H1 (cell line): ENCODE measurements around the gene GNB5. TPM values are rescaled to one million over a fixed set of nuclear protein-coding genes. Genes with fewer than 3 reads are reported as not detected.

Experiments used
- CTCF ChIA-PET: fragments of 300-600 bp; sonication (Branson Sonifier 250); formaldehyde crosslinking; loops from one replicate; lab custom pipeline; 2021; ENCODE audit not compliant: partially characterized antibody; lab: Charles Lee
- POLR2A ChIA-PET: fragments of 300-600 bp; sonication (Branson Sonifier 250); formaldehyde crosslinking; loops from one replicate; lab custom pipeline; 2021; ENCODE audit warnings: inconsistent platforms; ENCODE audit not compliant: partially characterized antibody; lab: Charles Lee
- DNase-seq, 2 experiments: peaks; one replicate each; pipeline versions ENCODE4 v3.0.0 to v3.0.0-alpha.2; 2010 to 2022; ENCODE audit warnings: low spot score in 2 of 2, low read depth in 1 of 2, mixed read lengths in 1 of 2
- FAIRE-seq: peaks from 2 replicates; lab custom pipeline; 2011; peaks lifted over from hg19 to GRCh38; lab: Jason Lieb, UNC
- H2AFZ ChIP-seq: 2 replicates; pipeline ENCODE4 v1.8.1; 2012; ENCODE audit warnings: low read length, inconsistent platforms
- H2AK5ac ChIP-seq: 2 replicates; pipeline ENCODE4 v1.6.1; 2013; ENCODE audit warnings: low read depth, low read length
- H2BK120ac ChIP-seq: replicated peaks from 2 replicates; pipeline ENCODE3; 2013; ENCODE audit warnings: low read depth, low read length, inconsistent platforms
- H2BK12ac ChIP-seq: 2 replicates; pipeline ENCODE4 v1.6.1; 2013; ENCODE audit warnings: low read depth, low read length
- H2BK15ac ChIP-seq: 2 replicates; pipeline ENCODE4 v1.6.1; 2013; ENCODE audit warnings: low read length
- H2BK20ac ChIP-seq: 2 replicates; pipeline ENCODE4 v1.6.1; 2013; ENCODE audit warnings: low read length
- H2BK5ac ChIP-seq: 2 replicates; pipeline ENCODE4 v1.6.1; 2013; ENCODE audit warnings: low read depth, low read length
- H3K14ac ChIP-seq: 2 replicates; pipeline ENCODE4 v1.6.1; 2013; ENCODE audit warnings: inconsistent platforms; ENCODE audit not compliant: insufficient read length
- H3K18ac ChIP-seq: 2 replicates; pipeline ENCODE4 v1.6.1; 2013; ENCODE audit warnings: low read length; ENCODE audit errors: extremely low read depth
- H3K23ac ChIP-seq: 2 replicates; pipeline ENCODE4 v1.6.1; 2013; ENCODE audit warnings: inconsistent platforms; ENCODE audit not compliant: insufficient read length
- H3K23me2 ChIP-seq: 2 replicates; pipeline ENCODE4 v1.6.1; 2013; ENCODE audit warnings: low read depth, low read length
- H3K27ac ChIP-seq: 2 replicates; pipeline ENCODE4 v1.6.1; 2011; ENCODE audit warnings: low read depth, low read length, inconsistent platforms
- H3K27me3 ChIP-seq, 4 experiments: replicated peaks in 1 of 4; 1 replicate in 1 of 4; 2 replicates in 3 of 4; pipeline versions ENCODE4 v1.6.1 to v1.8.1; 2011 to 2013; ENCODE audit warnings: low read length in 3 of 4, mild to moderate bottlenecking in 3 of 4, inconsistent platforms in 2 of 4, mixed read lengths in 2 of 4, moderate library complexity in 1 of 4; ENCODE audit not compliant: control insufficient read depth in 3 of 4, insufficient read depth in 3 of 4; ENCODE audit errors: extremely low read depth in 1 of 4
- H3K36me3 ChIP-seq, 4 experiments: 2 replicates each; pipeline versions ENCODE4 v1.6.1 to v1.8.1; 2011 to 2013; ENCODE audit warnings: mild to moderate bottlenecking in 4 of 4, low read length in 3 of 4, moderate library complexity in 2 of 4, control low read depth in 1 of 4, inconsistent platforms in 1 of 4; ENCODE audit not compliant: insufficient read depth in 4 of 4, control insufficient read depth in 2 of 4
- H3K4ac ChIP-seq: replicated peaks from 2 replicates; pipeline ENCODE3; 2013; ENCODE audit warnings: low read length, low read depth, mixed read lengths, inconsistent platforms; ENCODE audit not compliant: insufficient read length
- H3K4me1 ChIP-seq, 4 experiments: replicated peaks in 1 of 4; 1 replicate in 1 of 4; 2 replicates in 3 of 4; pipeline versions ENCODE4 v1.6.1 to v1.8.1; 2011 to 2013; ENCODE audit warnings: low read length in 3 of 4, inconsistent platforms in 2 of 4, mixed read lengths in 1 of 4; ENCODE audit not compliant: insufficient read depth in 4 of 4, control insufficient read depth in 3 of 4
- H3K4me2 ChIP-seq, 2 experiments: 2 replicates each; pipeline versions ENCODE4 v1.6.1 to v1.8.1; 2011 to 2013; ENCODE audit warnings: low read depth in 2 of 2, low read length in 2 of 2, control low read depth in 1 of 2, inconsistent platforms in 1 of 2, mild to moderate bottlenecking in 1 of 2; ENCODE audit not compliant: insufficient read depth in 1 of 2
- H3K4me3 ChIP-seq, 4 experiments: fragments of 200-600, 300-600 bp in 1 of 4; sonication (generic), shearing (Covaris generic), sonication (Bioruptor Twin) in 1 of 4; 2 replicates each; pipeline versions ENCODE4 v1.5.1 to v1.8.1; 2011 to 2016; ENCODE audit warnings: low read length in 4 of 4, low read depth in 3 of 4, control low read depth in 2 of 4, inconsistent platforms in 2 of 4, mild to moderate bottlenecking in 2 of 4, mixed read lengths in 1 of 4, moderate library complexity in 1 of 4; ENCODE audit not compliant: insufficient read depth in 2 of 4; ENCODE audit errors: extremely low read depth in 1 of 4
- H3K56ac ChIP-seq: replicated peaks from 2 replicates; pipeline ENCODE3; 2013; ENCODE audit warnings: low read depth, mild to moderate bottlenecking, mixed read lengths, low read length, inconsistent platforms; ENCODE audit not compliant: insufficient read length
- H3K79me1 ChIP-seq: 2 replicates; pipeline ENCODE4 v1.6.1; 2013; ENCODE audit warnings: low read depth, low read length, control low read depth
- H3K79me2 ChIP-seq, 2 experiments: 2 replicates each; pipeline versions ENCODE4 v1.6.1 to v1.8.1; 2012 to 2013; ENCODE audit warnings: low read length in 2 of 2, mild to moderate bottlenecking in 2 of 2, inconsistent platforms in 1 of 2; ENCODE audit not compliant: insufficient read depth in 2 of 2, control insufficient read depth in 1 of 2
- H3K9ac ChIP-seq, 4 experiments: replicated peaks in 1 of 4; 1 replicate in 1 of 4; 2 replicates in 3 of 4; pipeline versions ENCODE4 v1.6.1 to v1.8.1; 2011 to 2013; ENCODE audit warnings: low read depth in 3 of 4, low read length in 3 of 4, control low read depth in 2 of 4, mild to moderate bottlenecking in 2 of 4, moderate library complexity in 2 of 4, inconsistent platforms in 1 of 4; ENCODE audit errors: extremely low read depth in 1 of 4
- H3K9me3 ChIP-seq, 2 experiments: 2 replicates each; pipeline versions ENCODE4 v1.6.1 to v1.8.1; 2012 to 2013; ENCODE audit warnings: mild to moderate bottlenecking in 2 of 2, moderate library complexity in 2 of 2, control low read depth in 1 of 2, inconsistent platforms in 1 of 2, low read depth in 1 of 2, low read length in 1 of 2, mixed read lengths in 1 of 2; ENCODE audit not compliant: insufficient read depth in 2 of 2
- H4K20me1 ChIP-seq, 2 experiments: replicated peaks in 1 of 2; 2 replicates each; pipeline versions ENCODE3 to v1.8.1; 2011 to 2013; ENCODE audit warnings: inconsistent platforms in 2 of 2, low read length in 2 of 2, mild to moderate bottlenecking in 1 of 2; ENCODE audit not compliant: insufficient read depth in 2 of 2, control insufficient read depth in 1 of 2
- H4K5ac ChIP-seq: 2 replicates; pipeline ENCODE4 v1.6.1; 2013; ENCODE audit warnings: low read length, low read depth, mixed read lengths, inconsistent platforms; ENCODE audit not compliant: insufficient read length
- H4K8ac ChIP-seq: 2 replicates; pipeline ENCODE4 v1.8.0; 2013; ENCODE audit warnings: mild to moderate bottlenecking, moderate library complexity, low read length, inconsistent platforms; ENCODE audit not compliant: insufficient read depth; ENCODE audit errors: extremely low read depth
- H4K91ac ChIP-seq: replicated peaks from 2 replicates; pipeline ENCODE3; 2013; ENCODE audit warnings: low read length, mixed read lengths, inconsistent platforms; ENCODE audit not compliant: insufficient read length
- CBX5 ChIP-seq: fragments of 300-800, 300-1000 bp; sonication (generic); IDR thresholded peaks from 2 replicates; pipeline ENCODE4 v1.7.1; 2016; ENCODE audit warnings: antibody characterized with exemption, low read length, low read depth
- CTCF ChIP-seq, 3 experiments: IDR thresholded peaks; 1 replicate in 2 of 3; 2 replicates in 1 of 3; pipeline versions ENCODE4 v1.5.1 to v1.6.1; 2011; ENCODE audit warnings: low read length in 3 of 3, mild to moderate bottlenecking in 3 of 3, inconsistent platforms in 2 of 3, low read depth in 1 of 3, moderate library complexity in 1 of 3; ENCODE audit not compliant: insufficient read depth in 1 of 3; ENCODE audit errors: control extremely low read depth in 1 of 3
- EZH2 ChIP-seq: fragments of 200-600 bp; sonication (generic); IDR thresholded peaks from 2 replicates; pipeline ENCODE4 v1.7.1; 2012; ENCODE audit warnings: low read depth, mild to moderate bottlenecking, moderate library complexity, low read length, inconsistent platforms; ENCODE audit not compliant: severe bottlenecking
- POU5F1 ChIP-seq: IDR thresholded peaks from 2 replicates; pipeline ENCODE4 v1.6.1; 2011; ENCODE audit warnings: low read depth, mild to moderate bottlenecking, low read length, moderate library complexity
- RBBP5 ChIP-seq: IDR thresholded peaks from 2 replicates; pipeline ENCODE4 v1.7.1; 2012; ENCODE audit warnings: low read depth, mild to moderate bottlenecking, inconsistent platforms, low read length, moderate library complexity, borderline replicate concordance
- SIN3A ChIP-seq, 2 experiments: IDR thresholded peaks in 1 of 2; conservative IDR thresholded peaks in 1 of 2; 2 replicates each; pipeline ENCODE4 v1.6.1; 2011 to 2012; ENCODE audit warnings: low read length in 2 of 2, improper control_type of control experiment in 1 of 2, low read depth in 1 of 2, mild to moderate bottlenecking in 1 of 2
- SIX5 ChIP-seq: IDR thresholded peaks from 2 replicates; pipeline ENCODE4 v1.6.1; 2011; ENCODE audit warnings: mild to moderate bottlenecking, low read depth, low read length
- SP2 ChIP-seq: IDR thresholded peaks from 2 replicates; pipeline ENCODE4 v1.6.1; 2012; ENCODE audit warnings: mild to moderate bottlenecking, low read length, inconsistent platforms
- TAF7 ChIP-seq: optimal IDR thresholded peaks from 2 replicates; pipeline ENCODE3; 2011; ENCODE audit warnings: low read depth, mild to moderate bottlenecking, inconsistent platforms, low read length, moderate library complexity, borderline replicate concordance
- ZNF274 ChIP-seq: IDR thresholded peaks from 2 replicates; pipeline ENCODE4 v1.7.0; 2012; ENCODE audit warnings: low read length, borderline replicate concordance; ENCODE audit errors: extremely low read depth
- WGBS, 2 experiments: shearing (Covaris generic) in 1 of 2; methylation state at CpG; one replicate each; pipeline versions ENCODE4 v1.1.6 to v1.1.7; 2013 to 2015; ENCODE audit warnings: low lambda C conversion rate in 2 of 2, mixed read lengths in 2 of 2, inconsistent platforms in 1 of 2, low coverage in 1 of 2, missing lambda C conversion rate in 1 of 2; ENCODE audit not compliant: insufficient replicate concordance in 2 of 2, insufficient coverage in 1 of 2, insufficient read length in 1 of 2; ENCODE audit errors: extremely low coverage in 1 of 2, missing lambda C conversion rate in 1 of 2; 5-methylcytosine and 5-hydroxymethylcytosine counted together
- polyA plus RNA-seq, 7 experiments: library from polyadenylated mRNA; depleted of rRNA in 3 of 7; stranded (reverse) in 5 of 7; unstranded in 2 of 7; fragments of >200 nt in 5 of 7; fragments of 200-250 nt in 2 of 7; gene quantifications; 1 replicate in 5 of 7; 2 replicates in 1 of 7; 4 replicates in 1 of 7; pipeline versions ENCODE4 v1.2.1 to v1.2.3, GENCODE V29; 2011 to 2013; ENCODE audit warnings: missing spikeins in 2 of 7, mixed read lengths in 2 of 7
- total RNA-seq: library from RNA; stranded (reverse); fragmentation: NEBNext Ultra II Directional; extraction: Animal tissue kit (Norgen Biotek cat#: 25700); gene quantifications from 2 replicates; pipeline ENCODE4 v1.2.1, GENCODE V29; 2021
- TF ChIP-seq, protein P1 (sequence below): IDR thresholded peaks from 2 replicates; pipeline ENCODE4 v1.6.1; 2012; ENCODE audit warnings: inconsistent platforms

Gene GNB5
- total and polyA plus RNA-seq, 2 of the 8 experiments (the other 6 are each of a cell fraction or from before 2014, with no cell fraction given) = 21.7 to 42.5 TPM

- H3K56ac ChIP-seq = no peak overlapping the region
- no peak overlapping the region for H3K9ac ChIP-seq
- ChIA-PET CTCF (interaction anchor here (1.6 to 3.7 kb wide), 3 partner anchors 11 to 29 kb away, joined by 7 to 27 read pairs (median 23); no protein-coding TSS in a partner anchor), POLR2A (interaction anchor here (1.4 kb wide), 1 partner anchor 55 kb away, joined by 3 read pairs; no protein-coding TSS in a partner anchor)
- H3K23ac ChIP-seq = no peak overlapping the region
- no peak for DNase-seq
- H2BK120ac ChIP-seq = no peak overlapping the region
- H3K4me3 ChIP-seq = no peak overlapping the region
- FAIRE-seq = no peak
- no peak overlapping the region for H2BK15ac ChIP-seq
- no peaks in the 10 kb centered on the region for H3K79me2 ChIP-seq
- no peak overlapping the region for H4K91ac ChIP-seq
- H2AK5ac ChIP-seq = no peak overlapping the region
- no peak overlapping the region for H2BK5ac ChIP-seq
- no peak overlapping the region for H2AFZ ChIP-seq
- H3K14ac ChIP-seq = no peak overlapping the region
- no peak overlapping the region for H3K4me2 ChIP-seq
- H3K4ac ChIP-seq = no peak overlapping the region
- no peak overlapping the region for H2BK20ac ChIP-seq
- no peaks in the 10 kb centered on the region for H3K79me1 ChIP-seq
- H3K23me2 ChIP-seq = no peaks in the 10 kb centered on the region
- H4K8ac ChIP-seq = no peak overlapping the region
- H4K20me1 ChIP-seq = peaks cover 0 to 3% of the 10 kb centered on the region in 2 experiments
- no peak overlapping the region for H2BK12ac ChIP-seq
- no peaks in the 10 kb centered on the region for H3K27me3 ChIP-seq
- H3K18ac ChIP-seq = no peak overlapping the region
- H3K36me3 ChIP-seq = peaks cover 9 to 35% (median 16%) of the 10 kb centered on the region in 4 experiments; a peak in 7 of 8 replicates
- no peaks in the 10 kb centered on the region for H3K4me1 ChIP-seq
- no peak overlapping the region for H3K27ac ChIP-seq
- H3K9me3 ChIP-seq = no peaks in the 10 kb centered on the region
- no peak overlapping the region for H4K5ac ChIP-seq
- WGBS, 2 experiments = 86% methylated on average over 3 of the region's 3 CpGs; no CpG with 5 or more reads in 1 of the 2 experiments
- TF ChIP-seq ZNF274 = no peak
- no peak for TF ChIP-seq CBX5
- TF ChIP-seq RBBP5 = no peak
- no peak for TF ChIP-seq SIX5
- TF ChIP-seq, protein P1, sequence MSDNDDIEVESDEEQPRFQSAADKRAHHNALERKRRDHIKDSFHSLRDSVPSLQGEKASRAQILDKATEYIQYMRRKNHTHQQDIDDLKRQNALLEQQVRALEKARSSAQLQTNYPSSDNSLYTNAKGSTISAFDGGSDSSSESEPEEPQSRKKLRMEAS = no peak
- TF ChIP-seq POU5F1 = no peak
- no peak for TF ChIP-seq EZH2
- TF ChIP-seq CTCF (IDR thresholded peaks at IDR 0.05; ENCODE audit: control extremely low read depth in 1 of 3, insufficient read depth in 1 of 3, low read depth in 1 of 3, low read length in 3 of 3) = no peak
- TF ChIP-seq TAF7 = no peak
- TF ChIP-seq SIN3A (conservative IDR thresholded peaks at IDR 0.05 in 1 of 2, IDR thresholded peaks at IDR 0.05 in 1 of 2; ENCODE audit: low read depth in 1 of 2, low read length in 2 of 2) = no peak
- no peak for TF ChIP-seq SP2
These were observed 22.0 kb upstream of the GNB5 start for GRCh38 chr15:52213206-52213605.
